GM19463 (cell line): ENCODE data around the gene CYSRT1.
A peak's percentile ranks its signal among the peaks of the same experiment; 100 is the strongest.
"Not testable (repeated sequence)": the region's sequence is repeated elsewhere in the genome, so short reads cannot be mapped to it uniquely, and the experiment has no call there.

Experiments used
- ATAC-seq: cut with Tn5 transposase; IDR thresholded peaks from one replicate; pipeline ENCODE4 v1.9.1; 2021; ENCODE audit warnings: mild to moderate bottlenecking, moderate library complexity; ENCODE audit not compliant: unreplicated experiment

Gene CYSRT1

DNA sequence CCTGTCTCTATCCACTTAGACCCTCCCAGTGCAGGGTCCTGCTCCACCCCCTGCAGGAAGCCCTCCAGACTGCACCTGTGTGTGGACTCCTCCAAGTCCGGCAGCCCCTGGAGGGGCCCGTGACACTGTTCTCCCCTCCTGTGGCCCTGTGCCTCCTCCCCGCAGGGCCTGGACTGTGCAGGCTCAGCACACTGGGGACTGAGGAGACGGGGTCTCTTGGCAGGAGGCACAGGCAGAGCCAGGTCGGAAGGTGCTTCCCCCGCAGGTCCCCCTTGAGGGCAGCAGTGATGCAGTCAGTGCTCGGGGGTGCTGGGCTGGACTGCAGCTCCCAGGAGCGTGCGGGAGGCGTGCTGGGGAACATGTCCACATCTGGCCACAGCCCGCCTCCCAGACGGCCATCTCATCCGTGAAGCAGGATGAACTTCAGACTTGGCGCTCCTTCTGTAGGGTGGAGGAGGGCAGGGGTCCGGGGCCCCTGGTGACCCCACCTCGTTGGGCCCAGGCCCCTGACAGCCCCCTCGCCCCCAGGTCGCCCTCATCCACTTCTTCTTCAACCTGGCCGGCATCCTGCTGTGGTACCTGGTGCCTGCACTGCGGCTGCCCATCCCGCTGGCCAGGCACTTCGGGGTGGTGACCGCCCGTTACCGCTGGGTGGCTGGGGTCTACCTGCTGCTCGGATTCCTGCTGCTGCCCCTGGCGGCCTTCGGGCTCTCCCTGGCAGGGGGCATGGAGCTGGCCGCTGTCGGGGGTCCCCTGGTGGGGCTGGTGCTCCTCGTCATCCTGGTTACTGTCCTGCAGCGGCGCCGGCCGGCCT, 10.7 kb downstream of the CYSRT1 start:
- no peak for ATAC-seq

DNA sequence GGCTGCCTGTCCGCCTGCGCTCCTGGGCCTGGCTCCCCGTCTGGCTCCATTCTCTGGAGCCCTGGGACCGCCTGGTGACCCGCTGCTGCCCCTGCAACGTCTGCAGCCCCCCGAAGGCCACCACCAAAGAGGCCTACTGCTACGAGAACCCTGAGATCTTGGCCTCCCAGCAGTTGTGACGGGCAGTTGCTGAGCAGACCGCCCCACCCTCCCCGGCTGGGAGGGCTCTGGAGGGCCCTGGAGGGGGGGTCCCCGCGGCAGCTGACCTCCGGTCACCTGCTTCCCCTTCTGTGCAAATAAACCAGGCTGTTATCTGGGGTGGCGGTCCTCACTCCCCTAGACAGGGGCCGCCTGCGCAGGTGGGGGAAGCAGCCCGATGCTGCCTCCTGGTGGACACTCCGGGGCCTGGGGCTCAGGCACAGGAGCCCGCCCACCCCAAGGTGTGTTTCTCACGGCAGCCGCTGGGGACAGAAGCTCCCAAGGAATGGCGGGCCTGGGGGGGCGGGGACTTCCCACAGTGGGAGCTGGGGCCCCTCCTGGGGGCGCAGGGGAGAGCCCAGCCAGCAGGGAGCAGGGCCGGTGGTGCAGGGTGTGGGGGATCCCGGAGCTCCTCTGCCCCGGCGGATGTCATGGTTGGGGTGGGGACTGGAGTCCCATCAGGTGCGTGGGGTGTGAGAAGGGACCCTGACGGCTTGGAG, 11.4 kb downstream of the CYSRT1 start:
- ATAC-seq = no peak

DNA sequence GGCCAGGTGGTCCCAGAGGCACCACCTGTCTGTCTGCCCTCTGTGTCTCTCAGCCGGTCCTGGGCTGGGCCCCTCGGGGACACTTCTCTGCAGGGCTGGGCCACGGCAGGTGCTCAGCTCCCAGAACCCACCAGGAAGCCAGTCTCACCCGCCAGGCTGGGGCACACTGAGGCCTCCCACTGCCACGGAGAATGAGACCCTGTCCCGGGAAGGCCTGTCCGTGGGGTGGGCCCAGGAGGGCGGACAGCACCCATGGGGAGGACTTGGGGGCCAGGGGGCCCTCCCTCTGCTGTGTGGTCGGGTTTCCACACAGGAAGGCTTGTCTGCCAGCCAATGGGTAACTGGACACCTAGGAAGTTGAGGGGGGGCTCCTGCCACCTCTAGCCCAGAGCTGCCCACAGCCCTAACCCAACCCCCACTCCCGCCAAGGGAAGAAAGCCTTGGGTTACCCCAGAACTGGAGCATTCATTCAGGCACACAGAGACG, 12.0 kb downstream of the CYSRT1 start:
- ATAC-seq = no peak

DNA sequence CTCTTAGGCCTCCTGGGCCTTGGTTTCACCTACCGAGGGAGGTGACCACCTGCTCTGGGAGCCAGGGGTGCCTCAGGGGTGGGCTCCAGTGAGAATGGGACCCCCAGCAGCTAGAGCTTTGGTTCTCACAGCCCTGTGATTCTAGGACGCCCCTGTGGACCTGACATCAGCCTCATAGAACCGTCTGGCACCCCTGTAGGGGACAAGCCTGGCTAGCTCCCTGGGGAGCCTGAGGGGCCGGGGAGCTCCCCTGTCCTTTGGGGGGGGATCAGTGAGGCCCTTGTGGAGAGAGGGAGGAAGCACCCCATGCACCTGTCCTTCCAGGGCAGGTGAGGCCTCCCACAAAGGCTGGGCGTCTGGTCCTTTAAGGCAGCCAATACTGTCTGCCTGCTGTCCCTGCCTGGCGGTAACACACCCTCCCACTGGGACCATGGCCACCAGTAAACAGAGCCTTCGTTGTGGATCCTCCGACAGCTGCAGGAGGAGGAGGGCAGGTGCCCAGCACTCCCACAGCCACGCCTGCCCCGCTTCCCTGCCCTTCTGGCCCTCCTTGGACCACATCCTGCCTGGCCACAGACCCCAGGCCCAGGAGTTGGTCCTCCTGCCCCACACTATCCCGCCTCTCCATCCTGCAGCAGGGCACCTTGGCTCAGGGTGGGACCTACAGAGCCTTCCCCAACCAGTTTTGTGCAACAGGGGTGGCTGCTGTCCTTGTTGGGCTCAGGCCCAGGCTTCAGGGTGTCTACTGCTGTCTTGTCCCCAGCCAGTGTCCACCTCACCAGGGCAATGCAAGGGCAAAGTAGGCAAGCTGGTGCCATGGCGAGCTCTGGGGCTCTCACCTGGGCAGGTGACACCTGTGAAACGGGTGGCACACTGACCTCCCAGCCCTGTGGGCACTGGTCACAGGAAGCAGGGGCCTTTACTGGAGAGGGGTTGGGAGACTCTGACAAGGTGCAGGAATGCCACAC, 13.1 kb downstream of the CYSRT1 start:
- no peak for ATAC-seq

DNA sequence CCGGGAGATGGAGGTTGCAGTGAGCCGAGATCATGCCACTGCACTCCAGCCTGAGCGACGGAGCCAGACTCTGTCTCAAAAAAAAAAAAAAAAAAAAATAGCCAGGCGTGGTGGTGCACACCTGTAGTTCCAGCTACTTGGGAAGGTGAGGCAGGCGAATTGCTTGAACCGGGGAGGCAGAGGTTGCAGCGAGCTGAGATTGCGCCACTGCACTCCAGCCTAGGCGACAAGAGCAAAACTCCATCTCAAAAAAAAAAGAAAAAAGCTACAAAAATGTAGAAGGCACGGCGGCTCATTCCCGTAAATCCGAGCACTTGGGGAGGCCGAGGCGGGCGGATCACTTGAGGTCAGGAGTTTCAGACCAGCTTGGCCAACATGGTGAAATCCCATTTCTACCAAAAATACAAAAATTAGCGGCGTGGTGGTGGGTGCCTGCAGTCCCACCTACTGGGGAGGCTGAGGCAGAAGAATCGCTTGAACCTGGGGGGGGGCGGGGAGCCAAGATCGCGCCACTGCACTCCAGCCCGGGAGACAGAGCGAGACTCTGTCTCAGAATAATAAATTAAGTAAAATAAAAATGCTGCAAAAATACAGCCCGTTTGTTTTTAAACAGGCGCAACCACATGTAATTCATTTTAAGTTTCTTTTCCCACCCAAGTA, 14.7 kb downstream of the CYSRT1 start:
- ATAC-seq = not testable (repeated sequence)

DNA sequence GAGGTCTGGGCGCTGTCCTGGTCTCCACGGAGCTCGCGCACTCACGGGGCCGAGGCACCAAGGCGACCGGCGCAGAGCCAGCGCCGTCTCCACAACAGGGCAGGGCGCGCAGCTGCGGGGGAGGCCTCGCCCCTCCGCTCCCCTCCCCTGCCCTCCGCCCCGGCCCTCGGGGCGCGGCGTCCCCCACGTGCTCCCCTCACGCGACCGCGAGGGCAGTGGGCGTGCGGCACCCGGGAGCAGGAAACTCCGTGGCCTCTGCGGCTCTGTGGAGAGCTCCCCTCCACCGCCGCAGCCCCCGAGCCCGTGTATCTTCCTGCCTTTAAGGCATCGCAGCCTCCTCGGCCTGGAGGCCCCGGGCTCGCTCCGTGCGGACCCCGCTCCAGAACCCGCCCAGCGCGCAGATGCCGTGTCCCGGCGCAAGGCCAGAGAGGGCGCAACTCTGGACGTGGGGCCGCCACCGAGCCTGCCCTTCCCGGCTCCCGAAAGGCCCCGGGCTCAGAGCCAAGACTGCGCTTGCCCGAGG, 15.4 kb downstream of the CYSRT1 start:
- ATAC-seq = peak; percentile 25

DNA sequence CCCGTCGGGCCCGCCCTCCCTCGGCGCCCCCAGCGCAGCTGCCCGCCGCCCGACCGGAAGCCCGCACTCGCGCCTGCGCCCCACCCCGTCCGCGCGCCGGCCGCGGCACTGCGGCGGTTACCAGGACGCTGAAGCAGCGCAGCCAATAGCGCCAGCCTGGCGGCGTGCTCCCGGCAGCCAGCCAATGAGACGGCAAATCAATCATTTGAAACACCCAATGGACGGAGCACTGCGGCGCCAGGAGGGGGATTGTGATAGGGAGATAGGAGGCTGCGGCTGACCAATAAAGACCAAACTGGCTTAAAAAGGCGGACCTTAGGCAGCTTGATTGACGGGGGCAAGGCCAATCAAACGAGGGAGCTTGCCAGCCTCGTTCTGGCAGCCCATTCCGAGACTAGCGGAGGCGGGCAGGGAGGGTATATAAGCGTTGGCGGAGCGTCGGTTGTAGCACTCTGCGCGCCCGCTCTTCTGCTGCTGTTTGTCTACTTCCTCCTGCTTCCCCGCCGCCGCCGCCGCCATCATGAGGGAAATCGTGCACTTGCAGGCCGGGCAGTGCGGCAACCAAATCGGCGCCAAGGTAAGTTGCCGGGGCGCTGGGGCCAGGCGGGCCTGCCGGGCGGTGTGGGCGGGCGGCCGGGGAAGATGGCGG, 16.0 kb downstream of the CYSRT1 start, which contains the start of gene TUBB4B:
TUBB4B (plus strand) TSS at position 447 of the 649 bp plus-strand sequence; CDS start at position 521, 74 bp downstream.
- ATAC-seq = peak; percentile 77

DNA sequence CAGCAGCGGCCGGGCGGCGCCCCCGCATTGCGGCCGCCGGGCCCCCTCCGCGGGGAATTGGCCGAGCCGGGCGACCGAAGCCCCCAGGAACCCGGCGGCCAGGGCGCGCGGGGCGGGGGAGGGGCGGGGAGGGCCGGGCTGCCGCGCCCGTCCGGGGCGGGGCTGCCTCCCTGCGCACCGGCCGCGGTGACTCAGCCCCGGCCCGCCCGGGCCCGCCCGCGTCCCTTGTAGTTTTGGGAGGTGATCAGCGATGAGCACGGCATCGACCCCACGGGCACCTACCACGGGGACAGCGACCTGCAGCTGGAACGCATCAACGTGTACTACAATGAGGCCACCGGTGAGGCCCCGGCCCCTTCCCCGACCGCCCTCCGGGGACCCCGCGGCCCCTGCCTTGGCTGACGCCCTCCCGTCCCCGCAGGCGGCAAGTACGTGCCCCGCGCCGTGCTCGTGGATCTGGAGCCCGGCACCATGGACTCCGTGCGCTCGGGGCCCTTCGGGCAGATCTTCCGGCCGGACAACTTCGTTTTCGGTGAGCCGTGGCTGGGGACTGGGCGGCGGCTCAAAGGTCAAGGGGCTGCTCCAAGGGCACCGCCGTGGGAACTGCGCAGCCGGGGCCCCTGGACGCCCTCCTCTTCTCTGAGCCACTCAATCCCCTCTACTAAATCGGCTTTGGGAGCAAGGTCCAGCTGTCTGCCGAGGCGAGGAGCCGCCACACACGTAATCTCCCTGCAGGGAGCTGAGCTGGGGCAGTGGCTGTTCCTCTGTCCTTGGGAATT, 16.7 kb downstream of the CYSRT1 start:
- ATAC-seq = peak; percentile 1

DNA sequence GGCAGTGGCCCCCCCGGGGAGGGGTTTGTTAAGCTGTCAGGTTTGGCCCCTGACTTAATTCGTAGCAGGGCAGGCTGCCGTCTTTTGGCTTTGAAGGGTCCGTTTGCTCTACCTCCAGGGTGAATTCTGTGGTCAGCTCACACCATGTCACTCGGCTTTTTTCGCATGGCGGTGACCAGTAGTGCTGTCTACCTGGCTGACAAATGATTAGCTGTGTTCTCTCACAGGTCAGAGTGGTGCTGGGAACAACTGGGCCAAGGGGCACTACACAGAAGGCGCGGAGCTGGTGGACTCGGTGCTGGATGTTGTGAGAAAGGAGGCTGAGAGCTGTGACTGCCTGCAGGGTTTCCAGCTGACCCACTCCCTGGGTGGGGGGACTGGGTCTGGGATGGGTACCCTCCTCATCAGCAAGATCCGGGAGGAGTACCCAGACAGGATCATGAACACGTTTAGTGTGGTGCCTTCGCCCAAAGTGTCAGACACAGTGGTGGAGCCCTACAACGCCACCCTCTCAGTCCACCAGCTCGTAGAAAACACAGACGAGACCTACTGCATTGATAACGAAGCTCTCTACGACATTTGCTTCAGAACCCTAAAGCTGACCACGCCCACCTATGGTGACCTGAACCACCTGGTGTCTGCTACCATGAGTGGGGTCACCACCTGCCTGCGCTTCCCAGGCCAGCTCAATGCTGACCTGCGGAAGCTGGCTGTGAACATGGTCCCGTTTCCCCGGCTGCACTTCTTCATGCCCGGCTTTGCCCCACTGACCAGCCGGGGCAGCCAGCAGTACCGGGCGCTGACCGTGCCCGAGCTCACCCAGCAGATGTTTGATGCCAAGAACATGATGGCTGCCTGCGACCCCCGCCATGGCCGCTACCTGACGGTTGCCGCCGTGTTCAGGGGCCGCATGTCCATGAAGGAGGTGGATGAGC, 17.6 kb downstream of the CYSRT1 start:
- ATAC-seq = no peak

DNA sequence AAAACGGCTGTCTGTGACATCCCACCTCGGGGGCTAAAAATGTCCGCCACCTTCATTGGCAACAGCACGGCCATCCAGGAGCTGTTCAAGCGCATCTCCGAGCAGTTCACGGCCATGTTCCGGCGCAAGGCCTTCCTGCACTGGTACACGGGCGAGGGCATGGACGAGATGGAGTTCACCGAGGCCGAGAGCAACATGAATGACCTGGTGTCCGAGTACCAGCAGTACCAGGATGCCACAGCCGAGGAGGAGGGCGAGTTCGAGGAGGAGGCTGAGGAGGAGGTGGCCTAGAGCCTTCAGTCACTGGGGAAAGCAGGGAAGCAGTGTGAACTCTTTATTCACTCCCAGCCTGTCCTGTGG, 18.3 kb downstream of the CYSRT1 start:
- not testable (repeated sequence) for ATAC-seq

DNA sequence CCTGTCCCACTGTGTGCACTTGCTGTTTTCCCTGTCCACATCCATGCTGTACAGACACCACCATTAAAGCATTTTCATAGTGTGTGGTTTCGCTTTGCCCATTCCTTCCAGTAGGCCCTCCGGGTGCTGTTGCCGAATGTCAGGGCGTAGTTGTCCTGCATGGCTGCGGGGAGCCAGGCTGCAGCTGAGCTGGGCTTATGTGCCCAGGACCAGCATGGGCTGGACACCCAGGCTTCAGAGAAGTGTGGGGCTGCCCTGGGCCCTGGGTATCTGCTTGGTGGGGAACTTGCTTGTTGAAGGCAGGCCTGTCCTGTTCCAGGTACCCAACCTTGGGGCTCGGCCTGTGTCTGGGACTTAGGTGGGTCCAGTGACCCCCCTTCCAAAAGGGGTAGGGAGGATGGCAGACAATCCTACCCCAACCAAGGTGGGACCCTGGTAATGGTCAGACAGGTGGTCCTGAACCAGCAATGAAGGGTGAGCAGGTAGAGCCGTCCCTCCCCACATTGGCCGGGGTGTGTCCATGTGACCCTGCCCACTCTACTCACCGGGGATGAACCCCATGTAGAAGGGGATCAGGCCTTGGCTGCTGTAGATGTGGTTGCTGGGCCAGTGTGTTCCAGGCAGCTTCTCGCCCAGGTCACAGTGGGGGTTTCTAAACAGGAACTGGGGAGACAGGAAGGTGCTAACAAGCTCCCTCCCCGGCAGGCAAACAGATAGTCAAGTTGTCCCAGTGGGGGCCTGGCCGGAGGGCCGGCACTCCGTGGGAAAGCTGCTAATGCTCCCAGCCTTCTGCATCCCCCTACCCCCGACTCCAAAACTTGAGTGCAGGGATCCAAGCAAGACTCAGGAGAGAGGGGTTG, 18.9 kb downstream of the CYSRT1 start:
- ATAC-seq = no peak

DNA sequence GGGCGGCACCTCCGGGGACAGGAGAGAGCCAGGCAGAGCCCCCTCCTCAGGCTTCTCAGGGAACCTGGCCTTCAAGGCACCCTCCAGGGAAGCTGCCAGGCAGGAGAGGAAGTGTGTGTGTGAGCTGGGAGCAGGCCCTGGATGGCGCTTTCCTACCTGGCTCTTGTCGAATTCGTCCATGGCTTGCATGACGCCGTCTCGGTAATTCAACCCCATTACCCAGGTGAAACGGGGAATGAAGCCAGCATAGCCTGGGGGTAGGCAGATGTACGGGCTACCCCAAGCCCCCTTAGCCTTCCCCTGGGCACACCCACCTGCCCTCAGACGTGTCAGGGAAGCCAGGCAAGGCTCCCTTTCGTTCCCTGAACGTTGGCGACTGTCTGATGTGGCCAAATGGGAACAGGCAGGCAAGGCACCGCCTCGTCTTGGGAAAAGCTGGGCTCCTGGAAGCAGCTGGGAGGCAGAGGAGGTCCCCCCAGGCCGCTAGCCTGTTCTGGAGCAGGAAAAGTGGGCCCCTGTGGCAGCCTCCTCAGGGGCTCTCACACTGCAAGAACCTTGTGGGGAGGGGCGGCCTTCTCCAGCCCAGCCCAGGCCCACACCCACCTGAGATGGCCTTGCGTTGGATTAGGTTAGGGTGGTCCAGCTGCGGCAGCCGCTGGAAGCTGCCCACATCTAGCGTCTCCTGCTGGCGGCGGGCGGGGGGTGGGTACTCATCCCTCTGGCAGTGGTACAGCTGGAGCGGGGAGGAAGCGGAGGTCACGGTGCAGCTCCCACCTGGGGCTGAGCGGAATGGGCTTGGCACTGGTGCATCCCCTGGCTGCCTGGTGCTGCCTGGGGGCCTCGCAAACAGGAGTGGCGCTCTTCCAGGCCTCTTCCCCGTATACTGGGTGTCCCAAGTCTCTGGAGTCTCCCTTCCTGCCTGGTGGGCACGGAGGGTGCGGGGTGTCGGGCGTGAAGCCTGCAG, 19.8 kb downstream of the CYSRT1 start:
- no peak for ATAC-seq

DNA sequence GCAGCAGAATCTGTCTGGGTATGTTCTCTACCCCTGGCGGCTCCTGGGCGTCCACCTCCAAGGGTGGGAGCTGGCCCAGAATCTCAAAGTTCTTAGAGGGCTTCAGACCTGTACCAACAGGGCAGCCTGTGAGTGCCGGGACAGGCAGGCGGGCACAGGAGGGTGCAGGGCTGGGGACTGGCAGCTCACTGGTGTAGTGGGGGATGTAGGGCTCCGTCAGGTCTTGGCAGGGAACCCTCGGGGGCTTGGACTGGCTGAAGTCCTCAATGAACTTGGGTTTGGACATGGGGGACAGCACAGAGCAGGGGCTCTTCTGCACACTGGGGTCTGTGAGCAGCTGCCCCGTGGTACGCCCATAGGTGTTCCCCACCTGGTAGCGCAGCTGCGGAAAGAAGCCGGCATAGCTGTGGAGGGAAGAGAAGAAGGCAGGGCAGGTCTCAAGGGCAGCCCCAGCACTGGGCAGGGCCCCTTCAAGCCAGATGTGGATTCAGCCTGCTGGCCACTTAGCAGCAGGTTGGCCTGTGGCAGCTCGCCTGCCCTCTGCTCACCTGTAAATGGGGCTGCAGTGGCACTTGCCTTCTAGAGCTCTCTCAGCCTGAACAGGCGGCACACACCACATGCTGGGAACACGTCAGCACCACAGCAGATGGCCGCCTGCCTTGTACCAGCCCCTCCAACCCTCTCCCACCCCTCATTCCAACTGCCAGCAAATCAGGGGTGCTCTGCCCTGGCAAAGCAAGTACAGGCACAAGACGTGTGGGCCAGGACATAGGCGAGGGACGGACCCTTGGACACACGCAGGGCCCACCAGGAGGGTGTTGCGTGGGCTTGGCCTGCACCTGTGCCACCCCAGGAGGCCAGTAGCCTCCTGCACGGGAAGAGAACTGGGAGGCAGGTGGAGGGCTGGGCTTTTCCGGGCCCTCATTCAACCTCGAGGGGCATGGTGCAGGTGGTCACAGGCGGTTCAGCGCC, 20.8 kb downstream of the CYSRT1 start:
- no peak for ATAC-seq

DNA sequence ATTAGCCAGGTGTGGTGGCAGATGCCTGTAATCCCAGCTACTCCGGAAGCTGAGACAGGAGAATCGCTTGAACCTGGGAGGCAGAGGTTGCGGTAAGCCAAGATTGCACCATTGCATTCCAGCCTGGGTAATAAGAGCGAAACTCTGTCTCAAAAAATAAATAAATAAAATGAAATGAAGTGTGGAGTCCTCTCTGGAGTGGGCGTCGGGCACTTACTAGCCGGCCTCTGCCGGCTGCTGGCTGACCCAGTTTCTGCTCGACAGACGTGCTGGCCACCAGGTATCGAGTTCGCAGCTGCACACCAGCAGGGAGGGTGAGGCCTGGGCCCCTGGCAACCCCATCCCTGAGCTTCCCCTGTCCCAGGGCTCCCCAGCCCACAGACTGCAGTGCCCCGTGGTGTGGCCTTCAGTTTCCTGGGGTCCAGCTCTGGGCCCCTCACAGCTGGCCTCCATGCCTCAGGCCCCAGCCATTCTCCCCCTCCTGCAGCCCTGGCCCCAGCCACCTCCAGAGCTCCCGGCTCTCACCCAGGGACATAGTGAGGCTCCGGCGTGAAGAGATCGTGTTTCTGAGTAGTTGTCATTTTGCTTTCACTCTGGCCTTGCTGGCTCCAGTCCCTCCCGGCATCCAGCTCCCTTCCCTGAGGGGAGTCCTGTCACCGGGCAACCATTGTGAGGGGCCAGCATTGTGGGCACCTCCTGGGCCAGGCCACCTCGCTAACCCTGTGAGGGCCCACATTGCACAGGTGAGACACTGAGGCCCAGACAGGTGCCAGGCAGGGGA, 22.4 kb downstream of the CYSRT1 start:
- no peak for ATAC-seq
